ENCODE measurements around the gene PPP1R16B. TPM values are rescaled to one million over a fixed set of nuclear protein-coding genes. Genes with fewer than 3 reads are reported as not detected.

Gene PPP1R16B
- total RNA-seq, 1 donor from 2014 or later: 13.0 TPM

DNA sequence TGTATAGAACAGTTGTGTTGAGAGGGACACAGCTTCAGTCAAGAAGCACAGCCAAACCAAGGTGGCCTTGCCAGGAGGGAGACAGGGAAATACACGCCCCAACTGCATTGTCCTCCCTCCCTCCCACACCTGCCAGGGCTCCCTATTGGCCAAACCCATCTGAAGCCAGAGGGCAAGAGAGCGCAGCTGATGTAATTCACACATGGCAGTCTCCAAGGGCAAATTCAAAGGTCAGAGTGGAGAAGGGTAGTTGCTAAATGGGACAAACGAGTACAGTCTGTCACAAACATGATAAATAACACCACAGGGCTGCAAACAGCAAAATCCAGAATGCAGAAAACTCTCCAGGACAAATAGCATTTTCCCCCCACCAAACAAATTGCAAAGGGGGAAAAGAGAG, 23.2 kb upstream of the PPP1R16B start:
- H3K9me3 ChIP-seq: no peaks in the 10 kb centered on the region
- H3K27ac ChIP-seq: no peak overlapping the region
- ATAC-seq: no peak
- no peak for DNase-seq
- no peaks in the 10 kb centered on the region for H3K4me1 ChIP-seq
- TF ChIP-seq CTCF (IDR thresholded peaks at IDR 0.05): no peak
- no peaks in the 10 kb centered on the region for H3K27me3 ChIP-seq (ENCODE audit: low read depth)
- no peaks in the 10 kb centered on the region for H3K36me3 ChIP-seq
- no peak overlapping the region for H3K4me3 ChIP-seq
- intact Hi-C loops (cut with DNase I): no loop called here

- Histone ChIP-seq H3K4me1 (no peaks in the 10 kb centered on the region), H3K4me3 (no peak overlapping the region), H3K36me3 (no peaks in the 10 kb centered on the region), H3K27me3 (ENCODE audit: low read depth) (no peaks in the 10 kb centered on the region), H3K9me3 (no peaks in the 10 kb centered on the region), H3K27ac (no peak overlapping the region)
- TF ChIP-seq CTCF (IDR thresholded peaks at IDR 0.05): no peak
- ATAC-seq: no peak
- DNase-seq: no peak
- intact Hi-C loops (cut with DNase I): no loop called here
Measured at GRCh38 chr20:38787870-38788269, 17.6 kb upstream of the PPP1R16B start.

GRCh38 chr20:38789503-38790199, 15.8 kb upstream of the PPP1R16B start:
- Histone ChIP-seq H3K27me3 (ENCODE audit: low read depth) (no peaks in the 10 kb centered on the region), H3K9me3 (no peaks in the 10 kb centered on the region), H3K36me3 (no peaks in the 10 kb centered on the region), H3K4me3 (no peak overlapping the region), H3K27ac (no peak overlapping the region), H3K4me1 (no peaks in the 10 kb centered on the region)
- DNase-seq: no peak
- peak in 1 of 2 donors; percentile 40 for ATAC-seq
- intact Hi-C loops (cut with DNase I): no loop called here
- TF ChIP-seq CTCF (IDR thresholded peaks at IDR 0.05): no peak

- DNase-seq (no peak), ATAC-seq (peak in 1 of 2 donors; percentile 67)
- Histone ChIP-seq H3K36me3 (no peaks in the 10 kb centered on the region), H3K4me1 (no peaks in the 10 kb centered on the region), H3K27ac (no peak overlapping the region), H3K27me3 (ENCODE audit: low read depth) (no peaks in the 10 kb centered on the region), H3K9me3 (no peaks in the 10 kb centered on the region), H3K4me3 (no peak overlapping the region)
- intact Hi-C loops (cut with DNase I): no loop called here
- peak; percentile 84 for TF ChIP-seq CTCF (IDR thresholded peaks at IDR 0.05)
Measured at GRCh38 chr20:38790200-38791053, 15.1 kb upstream of the PPP1R16B start.

- DNase-seq (no peak), ATAC-seq (no peak)
- Histone ChIP-seq H3K36me3 (no peaks in the 10 kb centered on the region), H3K9me3 (no peaks in the 10 kb centered on the region), H3K4me3 (no peak overlapping the region), H3K4me1 (no peaks in the 10 kb centered on the region), H3K27me3 (ENCODE audit: low read depth) (no peaks in the 10 kb centered on the region), H3K27ac (no peak overlapping the region)
- no peak for TF ChIP-seq CTCF (IDR thresholded peaks at IDR 0.05)
- intact Hi-C loops (cut with DNase I): no loop called here
Measured at GRCh38 chr20:38791291-38791690, 14.2 kb upstream of the PPP1R16B start.
